SK-N-SH (cell line): Measurements from ENCODE around the gene HDAC4. TPM values are rescaled to one million over a fixed set of nuclear protein-coding genes. Genes with fewer than 3 reads are reported as not detected.

ENCODE experiments used
- CTCF ChIA-PET: fragments of 300-600, 350-600 bp; formaldehyde crosslinking; extraction: SDS; loops from one replicate; lab custom pipeline; 2021; lab: Yijun Ruan, JAX
- POLR2A ChIA-PET: fragments of 350-600 bp; sonication (Branson Sonifier 250); formaldehyde crosslinking; extraction: SDS; loops from one replicate; lab custom pipeline; 2020; ENCODE audit warnings: antibody characterized with exemption, inconsistent platforms; lab: Yijun Ruan, JAX
- DNase-seq: peaks from one replicate; pipeline ENCODE4 v3.0.0; 2012
- H2AFZ ChIP-seq: fragments of 200-600 bp; sonication (generic); 2 replicates; pipeline ENCODE4 v1.8.1; 2016; ENCODE audit warnings: antibody characterized with exemption, mild to moderate bottlenecking, low read depth
- H3F3A ChIP-seq: fragments of 200-600 bp; sonication (generic); replicated peaks from 2 replicates; pipeline ENCODE3; 2016; ENCODE audit warnings: antibody characterized with exemption, mild to moderate bottlenecking; ENCODE audit not compliant: insufficient read depth
- H3K27ac ChIP-seq, 2 experiments: fragments of 200-500 bp in 1 of 2; fragments of 200-600 bp in 1 of 2; sonication (Bioruptor generic) in 1 of 2; sonication (generic), shearing (Covaris generic) in 1 of 2; 2 replicates each; pipeline versions ENCODE4 v1.5.1 to v1.6.1; 2014 to 2016; ENCODE audit warnings: low read depth in 2 of 2, inconsistent platforms in 1 of 2, low read length in 1 of 2, mild to moderate bottlenecking in 1 of 2, mixed read lengths in 1 of 2
- H3K27me3 ChIP-seq: fragments of 200-600 bp; sonication (generic), shearing (Covaris generic); 2 replicates; pipeline ENCODE4 v1.6.1; 2016; ENCODE audit warnings: mixed run types; ENCODE audit not compliant: insufficient read depth
- H3K36me3 ChIP-seq, 2 experiments: fragments of 200-500 bp in 1 of 2; fragments of 200-600 bp in 1 of 2; sonication (Bioruptor generic) in 1 of 2; sonication (generic) in 1 of 2; replicated peaks in 1 of 2; 2 replicates each; pipeline versions ENCODE3 to v1.5.1; 2014 to 2016; ENCODE audit warnings: low read length in 1 of 2, mild to moderate bottlenecking in 1 of 2; ENCODE audit not compliant: insufficient read depth in 2 of 2, control insufficient read depth in 1 of 2
- H3K4me1 ChIP-seq, 2 experiments: fragments of 200-500 bp in 1 of 2; fragments of 200-600 bp in 1 of 2; sonication (Bioruptor generic) in 1 of 2; sonication (generic), shearing (Covaris generic) in 1 of 2; 2 replicates each; pipeline versions ENCODE4 v1.5.1 to v1.6.1; 2014 to 2016; ENCODE audit warnings: low read depth in 1 of 2, low read length in 1 of 2, mixed run types in 1 of 2; ENCODE audit not compliant: insufficient read depth in 2 of 2, control insufficient read depth in 1 of 2
- H3K4me2 ChIP-seq: fragments of 200-600 bp; sonication (generic), shearing (Covaris generic); 2 replicates; pipeline ENCODE4 v1.6.1; 2017; ENCODE audit warnings: mixed run types
- H3K4me3 ChIP-seq, 2 experiments: fragments of 200-500 bp in 1 of 2; fragments of 200-600 bp in 1 of 2; sonication (Bioruptor generic) in 1 of 2; sonication (generic), shearing (Covaris generic) in 1 of 2; 2 replicates each; pipeline versions ENCODE4 v1.5.1 to v1.8.1; 2014 to 2016; ENCODE audit warnings: low read depth in 2 of 2, inconsistent platforms in 1 of 2, low read length in 1 of 2, mild to moderate bottlenecking in 1 of 2, mixed read lengths in 1 of 2, moderate library complexity in 1 of 2
- H3K79me2 ChIP-seq: fragments of 200-600 bp; sonication (generic); 2 replicates; pipeline ENCODE4 v1.8.1; 2017; ENCODE audit warnings: mild to moderate bottlenecking; ENCODE audit not compliant: insufficient read depth
- H3K9ac ChIP-seq: fragments of 200-600 bp; sonication (generic); 2 replicates; pipeline ENCODE4 v1.6.1; 2017; ENCODE audit warnings: mixed run types
- H3K9me2 ChIP-seq: fragments of 200-600 bp; sonication (generic); 2 replicates; pipeline ENCODE4 v1.6.1; 2017; ENCODE audit warnings: mixed run types
- H3K9me3 ChIP-seq: fragments of 200-600 bp; sonication (generic); 2 replicates; pipeline ENCODE4 v1.6.1; 2017; ENCODE audit warnings: mixed run types, mild to moderate bottlenecking, moderate library complexity
- H4K20me1 ChIP-seq: fragments of 200-600 bp; sonication (generic); 2 replicates; pipeline ENCODE4 v1.6.1; 2017; ENCODE audit warnings: mild to moderate bottlenecking, mixed run types; ENCODE audit not compliant: insufficient read depth
- CHD2 ChIP-seq: fragments of 150-350 bp; IDR thresholded peaks from 2 replicates; pipeline ENCODE4 v1.6.1; 2018; ENCODE audit warnings: low read length; ENCODE audit not compliant: partially characterized antibody
- ELF1 ChIP-seq: IDR thresholded peaks from 2 replicates; pipeline ENCODE4 v1.4.0; 2012
- EP300 ChIP-seq, 2 experiments: IDR thresholded peaks; 2 replicates each; pipeline versions ENCODE4 v1.4.0 to v1.6.1; 2012; ENCODE audit warnings: borderline replicate concordance in 1 of 2, low read depth in 1 of 2, low read length in 1 of 2
- FOSL2 ChIP-seq: IDR thresholded peaks from 2 replicates; pipeline ENCODE4 v1.4.0; 2012; ENCODE audit warnings: low read depth, mild to moderate bottlenecking, moderate library complexity, borderline replicate concordance
- GABPA ChIP-seq: IDR thresholded peaks from 2 replicates; pipeline ENCODE4 v1.4.0; 2012; ENCODE audit warnings: low read depth, mild to moderate bottlenecking
- GATA2 ChIP-seq: sonication (generic); formaldehyde crosslinking; IDR thresholded peaks from 2 replicates; pipeline ENCODE4 v1.5.0; 2020; ENCODE audit warnings: mild to moderate bottlenecking, missing genetic modification reagents
- JUND ChIP-seq: IDR thresholded peaks from 2 replicates; pipeline ENCODE4 v1.4.0; 2012
- MEF2A ChIP-seq: IDR thresholded peaks from 2 replicates; pipeline ENCODE4 v1.4.0; 2012; ENCODE audit warnings: low read depth, borderline replicate concordance
- MXI1 ChIP-seq: IDR thresholded peaks from 2 replicates; pipeline ENCODE4 v1.6.1; 2012; ENCODE audit warnings: mild to moderate bottlenecking, low read depth, low read length, improper control_type of control experiment
- NFIC ChIP-seq: IDR thresholded peaks from 2 replicates; pipeline ENCODE4 v1.4.0; 2012; ENCODE audit warnings: borderline replicate concordance
- NRF1 ChIP-seq: IDR thresholded peaks from 2 replicates; pipeline ENCODE4 v1.6.1; 2012; ENCODE audit warnings: low read depth, mild to moderate bottlenecking, low read length
- POLR2AphosphoS5 ChIP-seq: IDR thresholded peaks from 2 replicates; pipeline ENCODE4 v1.6.1; 2012; ENCODE audit warnings: low read depth, low read length
- RAD21 ChIP-seq: IDR thresholded peaks from 2 replicates; pipeline ENCODE4 v1.6.1; 2012; ENCODE audit warnings: mild to moderate bottlenecking, low read length
- RCOR1 ChIP-seq: fragments of 150-350 bp; IDR thresholded peaks from 2 replicates; pipeline ENCODE4 v1.6.1; 2017; ENCODE audit warnings: antibody characterized with exemption, low read length
- RFX5 ChIP-seq: IDR thresholded peaks from 2 replicates; pipeline ENCODE4 v1.6.1; 2012; ENCODE audit warnings: mild to moderate bottlenecking, improper control_type of control experiment, low read length
- SMC3 ChIP-seq: IDR thresholded peaks from 2 replicates; pipeline ENCODE4 v1.6.1; 2012; ENCODE audit warnings: low read depth, low read length, improper control_type of control experiment
- TAF1 ChIP-seq: IDR thresholded peaks from 2 replicates; pipeline ENCODE4 v1.6.1; 2012; ENCODE audit warnings: low read depth, mild to moderate bottlenecking, low read length, moderate library complexity, borderline replicate concordance
- TCF12 ChIP-seq: IDR thresholded peaks from 2 replicates; pipeline ENCODE4 v1.4.0; 2012
- YY1 ChIP-seq: IDR thresholded peaks from 2 replicates; pipeline ENCODE4 v1.4.0; 2012; ENCODE audit warnings: low read depth, mild to moderate bottlenecking
- WGBS: methylation state at CpG from one replicate; pipeline ENCODE4 v1.1.6; 2017; ENCODE audit warnings: low lambda C conversion rate; 5-methylcytosine and 5-hydroxymethylcytosine counted together
- polyA plus RNA-seq, 3 experiments: library from polyadenylated mRNA; depleted of rRNA; stranded (reverse); fragments of >200 nt; gene quantifications; 2 replicates each; pipeline ENCODE4 v1.2.3, GENCODE V29; 2012
- TF ChIP-seq, protein P1 (sequence below): IDR thresholded peaks from 2 replicates; pipeline ENCODE4 v1.4.0; 2012; ENCODE audit warnings: low read depth, borderline replicate concordance
- TF ChIP-seq, protein P2 (sequence below): IDR thresholded peaks from 2 replicates; pipeline ENCODE4 v1.4.0; 2012; ENCODE audit warnings: low read depth, borderline replicate concordance
- TF ChIP-seq, protein P3 (sequence below): IDR thresholded peaks from 2 replicates; pipeline ENCODE4 v1.6.1; 2012; ENCODE audit warnings: mild to moderate bottlenecking, low read depth, low read length, moderate library complexity

HDAC4 gene
- polyA plus RNA-seq, 1 of the 3 experiments (the other 2 are of a cell fraction): 5.5 TPM

DNA sequence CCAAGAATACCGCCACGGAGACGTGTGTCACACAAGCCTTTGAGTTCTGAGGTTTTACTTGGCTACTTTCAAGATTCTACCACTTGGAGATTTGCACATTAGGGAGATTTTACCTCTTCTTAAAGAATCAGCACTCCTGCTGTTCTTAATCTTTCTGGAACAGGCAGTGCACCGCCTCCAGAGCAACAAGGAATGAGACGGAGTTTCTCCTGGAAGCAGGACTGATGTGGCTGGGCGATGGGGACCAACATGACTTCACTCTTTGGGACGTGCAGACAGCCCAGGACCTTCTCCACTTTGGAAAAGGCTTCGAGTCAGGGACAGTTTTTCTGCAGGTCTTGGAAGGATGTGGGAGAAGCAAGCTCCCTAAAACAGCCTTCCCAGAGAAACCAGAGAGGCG is 255.2 kb downstream of the HDAC4 start:
- WGBS: 91% methylated on average over 9 of the region's 9 CpGs
- ChIA-PET POLR2A (no interaction called here), CTCF (interaction anchor here (1.2 kb wide), 1 partner anchor 14 kb away, joined by 3 read pairs; no protein-coding TSS in a partner anchor)
- Histone ChIP-seq H3K4me3 (no peak overlapping the region), H3K36me3 (peaks cover 0 to 19% of the 10 kb centered on the region in 2 experiments), H3K27ac (no peak overlapping the region), H3K4me2 (no peak overlapping the region), H3K79me2 (no peaks in the 10 kb centered on the region), H3F3A (no peaks in the 10 kb centered on the region), H4K20me1 (no peaks in the 10 kb centered on the region), H2AFZ (no peak overlapping the region), H3K4me1 (no peaks in the 10 kb centered on the region; a peak in 1 of 4 replicates), H3K9ac (no peak overlapping the region), H3K9me3 (no peaks in the 10 kb centered on the region), H3K9me2 (no peaks in the 10 kb centered on the region), H3K27me3 (no peaks in the 10 kb centered on the region)
- no peak for DNase-seq
- TF ChIP-seq TAF1 (no peak), EP300 (IDR thresholded peaks at IDR 0.05; ENCODE audit: borderline replicate concordance in 1 of 2, low read depth in 1 of 2, low read length in 1 of 2) (no peak), MEF2A (no peak), FOSL2 (no peak), POLR2AphosphoS5 (no peak), MXI1 (no peak), CHD2 (no peak), JUND (no peak), SMC3 (no peak), RAD21 (no peak), GABPA (no peak), NRF1 (no peak), NFIC (no peak), ELF1 (no peak)
- TF ChIP-seq, protein P1, sequence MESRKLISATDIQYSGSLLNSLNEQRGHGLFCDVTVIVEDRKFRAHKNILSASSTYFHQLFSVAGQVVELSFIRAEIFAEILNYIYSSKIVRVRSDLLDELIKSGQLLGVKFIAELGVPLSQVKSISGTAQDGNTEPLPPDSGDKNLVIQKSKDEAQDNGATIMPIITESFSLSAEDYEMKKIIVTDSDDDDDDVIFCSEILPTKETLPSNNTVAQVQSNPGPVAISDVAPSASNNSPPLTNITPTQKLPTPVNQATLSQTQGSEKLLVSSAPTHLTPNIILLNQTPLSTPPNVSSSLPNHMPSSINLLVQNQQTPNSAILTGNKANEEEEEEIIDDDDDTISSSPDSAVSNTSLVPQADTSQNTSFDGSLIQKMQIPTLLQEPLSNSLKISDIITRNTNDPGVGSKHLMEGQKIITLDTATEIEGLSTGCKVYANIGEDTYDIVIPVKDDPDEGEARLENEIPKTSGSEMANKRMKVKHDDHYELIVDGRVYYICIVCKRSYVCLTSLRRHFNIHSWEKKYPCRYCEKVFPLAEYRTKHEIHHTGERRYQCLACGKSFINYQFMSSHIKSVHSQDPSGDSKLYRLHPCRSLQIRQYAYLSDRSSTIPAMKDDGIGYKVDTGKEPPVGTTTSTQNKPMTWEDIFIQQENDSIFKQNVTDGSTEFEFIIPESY: no peak
- TF ChIP-seq, protein P2, sequence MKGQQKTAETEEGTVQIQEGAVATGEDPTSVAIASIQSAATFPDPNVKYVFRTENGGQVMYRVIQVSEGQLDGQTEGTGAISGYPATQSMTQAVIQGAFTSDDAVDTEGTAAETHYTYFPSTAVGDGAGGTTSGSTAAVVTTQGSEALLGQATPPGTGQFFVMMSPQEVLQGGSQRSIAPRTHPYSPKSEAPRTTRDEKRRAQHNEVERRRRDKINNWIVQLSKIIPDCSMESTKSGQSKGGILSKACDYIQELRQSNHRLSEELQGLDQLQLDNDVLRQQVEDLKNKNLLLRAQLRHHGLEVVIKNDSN: no peak

DNA sequence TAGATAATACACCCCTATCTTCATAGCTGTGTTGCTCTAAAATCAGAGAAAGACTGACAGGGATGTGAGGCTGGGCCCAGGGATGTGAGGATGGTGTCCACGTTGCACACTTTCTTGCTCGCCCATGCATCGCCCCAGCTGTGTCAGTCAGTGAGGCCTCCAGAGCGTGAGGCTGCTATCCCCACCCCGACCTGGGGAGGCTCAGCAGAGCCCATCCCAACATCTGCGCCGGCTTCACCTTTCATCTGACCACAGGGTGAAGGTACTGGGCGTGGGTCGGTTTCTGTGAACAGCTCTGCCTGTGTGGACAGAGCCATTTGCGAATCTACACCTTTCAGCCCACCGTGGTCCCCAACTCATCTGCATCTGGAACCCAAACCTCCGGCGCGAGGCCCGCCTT is 255.7 kb downstream of the HDAC4 start:
- POLR2A ChIA-PET: no interaction called here
- H3K27me3 ChIP-seq: no peaks in the 10 kb centered on the region
- TF ChIP-seq ELF1 (no peak), SMC3 (no peak), NRF1 (no peak), RCOR1 (no peak), TCF12 (no peak), POLR2AphosphoS5 (no peak), GATA2 (CRISPR knock-in tag) (no peak), RFX5 (no peak), YY1 (no peak)
- TF ChIP-seq, protein P3, sequence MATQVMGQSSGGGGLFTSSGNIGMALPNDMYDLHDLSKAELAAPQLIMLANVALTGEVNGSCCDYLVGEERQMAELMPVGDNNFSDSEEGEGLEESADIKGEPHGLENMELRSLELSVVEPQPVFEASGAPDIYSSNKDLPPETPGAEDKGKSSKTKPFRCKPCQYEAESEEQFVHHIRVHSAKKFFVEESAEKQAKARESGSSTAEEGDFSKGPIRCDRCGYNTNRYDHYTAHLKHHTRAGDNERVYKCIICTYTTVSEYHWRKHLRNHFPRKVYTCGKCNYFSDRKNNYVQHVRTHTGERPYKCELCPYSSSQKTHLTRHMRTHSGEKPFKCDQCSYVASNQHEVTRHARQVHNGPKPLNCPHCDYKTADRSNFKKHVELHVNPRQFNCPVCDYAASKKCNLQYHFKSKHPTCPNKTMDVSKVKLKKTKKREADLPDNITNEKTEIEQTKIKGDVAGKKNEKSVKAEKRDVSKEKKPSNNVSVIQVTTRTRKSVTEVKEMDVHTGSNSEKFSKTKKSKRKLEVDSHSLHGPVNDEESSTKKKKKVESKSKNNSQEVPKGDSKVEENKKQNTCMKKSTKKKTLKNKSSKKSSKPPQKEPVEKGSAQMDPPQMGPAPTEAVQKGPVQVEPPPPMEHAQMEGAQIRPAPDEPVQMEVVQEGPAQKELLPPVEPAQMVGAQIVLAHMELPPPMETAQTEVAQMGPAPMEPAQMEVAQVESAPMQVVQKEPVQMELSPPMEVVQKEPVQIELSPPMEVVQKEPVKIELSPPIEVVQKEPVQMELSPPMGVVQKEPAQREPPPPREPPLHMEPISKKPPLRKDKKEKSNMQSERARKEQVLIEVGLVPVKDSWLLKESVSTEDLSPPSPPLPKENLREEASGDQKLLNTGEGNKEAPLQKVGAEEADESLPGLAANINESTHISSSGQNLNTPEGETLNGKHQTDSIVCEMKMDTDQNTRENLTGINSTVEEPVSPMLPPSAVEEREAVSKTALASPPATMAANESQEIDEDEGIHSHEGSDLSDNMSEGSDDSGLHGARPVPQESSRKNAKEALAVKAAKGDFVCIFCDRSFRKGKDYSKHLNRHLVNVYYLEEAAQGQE: no peak
- TF ChIP-seq, protein P2: no peak

More for the DNA sequence above, 255.7 kb downstream of the HDAC4 start:
- Histone ChIP-seq H3K9me3 (no peaks in the 10 kb centered on the region), H3K36me3 (peaks cover 0 to 21% of the 10 kb centered on the region in 2 experiments), H3K9ac (no peak overlapping the region), H3K79me2 (no peaks in the 10 kb centered on the region), H3K4me1 (no peaks in the 10 kb centered on the region; a peak in 1 of 4 replicates), H4K20me1 (no peaks in the 10 kb centered on the region), H2AFZ (no peak overlapping the region), H3F3A (no peaks in the 10 kb centered on the region), H3K4me3 (no peak overlapping the region), H3K4me2 (no peak overlapping the region), H3K27ac (no peak overlapping the region), H3K9me2 (no peaks in the 10 kb centered on the region)
- no peak for DNase-seq
- CTCF ChIA-PET: interaction anchor here (0.7 to 2.9 kb wide), 10 partner anchors 12 to 846 kb away, joined by 3 to 19 read pairs (median 4); no protein-coding TSS in a partner anchor
- 99% methylated on average over 9 of the region's 15 CpGs for WGBS
